Fibroblast of pulmonary artery (primary cell): ENCODE data around the gene CELF1.
A peak's percentile ranks its signal among the peaks of the same experiment; 100 is the strongest.

Source experiments
- DNase-seq: peaks from one replicate; pipeline ENCODE4 v3.0.0-alpha.2; 2010; ENCODE audit warnings: low read depth
- H3K4me3 ChIP-seq: replicated peaks from 2 replicates; pipeline ENCODE4 v1.5.1; 2011; ENCODE audit warnings: low read depth, mild to moderate bottlenecking, control low read depth, low read length, moderate library complexity
- CTCF ChIP-seq: IDR thresholded peaks from 2 replicates; pipeline ENCODE4 v1.5.1; 2011; ENCODE audit warnings: mild to moderate bottlenecking, control low read depth, low read length, inconsistent platforms; ENCODE audit errors: missing control alignments

CELF1 gene

GRCh38 chr11:47592970-47593369, 40.0 kb upstream of the CELF1 start:
- no peak overlapping the region for H3K4me3 ChIP-seq
- DNase-seq = no peak
- TF ChIP-seq CTCF = no peak

GRCh38 chr11:47592251-47592650, 39.3 kb upstream of the CELF1 start:
- TF ChIP-seq CTCF = no peak
- no peak for DNase-seq

GRCh38 chr11:47591764-47592163, 38.8 kb upstream of the CELF1 start:
- no peak for TF ChIP-seq CTCF
- DNase-seq = no peak
- H3K4me3 ChIP-seq = no peak overlapping the region

More at GRCh38 chr11:47592251-47592650, 39.3 kb upstream of the CELF1 start:
- no peak overlapping the region for H3K4me3 ChIP-seq

GRCh38 chr11:47589977-47590861, 37.3 kb upstream of the CELF1 start:
- no peak for DNase-seq
- H3K4me3 ChIP-seq = peak overlapping the region; percentile 11
- no peak for TF ChIP-seq CTCF

GRCh38 chr11:47589584-47589976, 36.6 kb upstream of the CELF1 start:
- peak overlapping the region; percentile 11 for H3K4me3 ChIP-seq
- no peak for TF ChIP-seq CTCF
- no peak for DNase-seq

- TF ChIP-seq CTCF = no peak
- no peak for DNase-seq
- no peak overlapping the region for H3K4me3 ChIP-seq
These were observed 36.2 kb upstream of the CELF1 start for GRCh38 chr11:47589118-47589517.
